CD14-positive monocyte (primary cell): Measurements from ENCODE around the gene TMEM30A. TPM values are rescaled to one million over a fixed set of nuclear protein-coding genes. Genes with fewer than 3 reads are reported as not detected.

Experiments used
- DNase-seq, 3 donors: peaks; one replicate each; pipeline ENCODE4 v3.0.0-alpha.2; 2011 to 2022
- H2AFZ ChIP-seq: 2 replicates; pipeline ENCODE4 v1.6.0; 2012; ENCODE audit warnings: mild to moderate bottlenecking, low read depth, low read length, inconsistent platforms; ENCODE audit not compliant: insufficient read depth, poor library complexity, severe bottlenecking
- H3K27ac ChIP-seq, 2 donors: 1 replicate in 1 of 2; 2 replicates in 1 of 2; pipeline ENCODE4 v1.5.1; 2012 to 2013; ENCODE audit warnings: low read length in 2 of 2, control low read depth in 1 of 2, inconsistent platforms in 1 of 2, low read depth in 1 of 2, mild to moderate bottlenecking in 1 of 2
- H3K27me3 ChIP-seq, 2 donors: one replicate each; pipeline versions ENCODE4 v1.6.0 to v1.6.1; 2011 to 2013; ENCODE audit warnings: low read length in 2 of 2; ENCODE audit not compliant: control insufficient read depth in 2 of 2, insufficient read depth in 2 of 2
- H3K36me3 ChIP-seq, 2 donors: replicated peaks in 1 of 2; 1 replicate in 1 of 2; 2 replicates in 1 of 2; pipeline versions ENCODE4 v1.5.1 to v1.6.1; 2012 to 2013; ENCODE audit warnings: low read length in 2 of 2, control low read depth in 1 of 2, inconsistent platforms in 1 of 2, mild to moderate bottlenecking in 1 of 2; ENCODE audit not compliant: insufficient read depth in 2 of 2, control insufficient read depth in 1 of 2
- H3K4me1 ChIP-seq, 2 donors: 1 replicate in 1 of 2; 2 replicates in 1 of 2; pipeline versions ENCODE4 v1.5.1 to v1.6.1; 2012 to 2013; ENCODE audit warnings: low read length in 2 of 2, control low read depth in 1 of 2, inconsistent platforms in 1 of 2, mild to moderate bottlenecking in 1 of 2, moderate library complexity in 1 of 2; ENCODE audit not compliant: insufficient read depth in 2 of 2, control insufficient read depth in 1 of 2
- H3K4me2 ChIP-seq: replicated peaks from 2 replicates; pipeline ENCODE3; 2012; ENCODE audit warnings: low read length, moderate library complexity, mild to moderate bottlenecking; ENCODE audit not compliant: poor library complexity, severe bottlenecking; ENCODE audit errors: extremely low read depth
- H3K4me3 ChIP-seq, 3 experiments: fragments of 200-600 bp in 1 of 3; sonication (generic) in 1 of 3; replicated peaks in 1 of 3; 1 replicate in 2 of 3; 2 replicates in 1 of 3; pipeline ENCODE4 v1.5.1; 2011 to 2013; ENCODE audit warnings: low read length in 3 of 3, mild to moderate bottlenecking in 3 of 3, control low read depth in 2 of 3, low read depth in 2 of 3, inconsistent platforms in 1 of 3, moderate library complexity in 1 of 3
- H3K79me2 ChIP-seq: 2 replicates; pipeline ENCODE4 v1.6.0; 2012; ENCODE audit warnings: mild to moderate bottlenecking, control low read depth, inconsistent platforms, low read length, moderate library complexity; ENCODE audit not compliant: insufficient read depth
- H3K9ac ChIP-seq: 2 replicates; pipeline ENCODE4 v1.6.0; 2017; ENCODE audit warnings: low read length, mild to moderate bottlenecking; ENCODE audit not compliant: insufficient read depth, poor library complexity, severe bottlenecking
- H3K9me3 ChIP-seq, 2 donors: replicated peaks in 1 of 2; 1 replicate in 1 of 2; 2 replicates in 1 of 2; pipeline versions ENCODE4 v1.5.1 to v1.6.1; 2012 to 2013; ENCODE audit warnings: low read length in 2 of 2, control low read depth in 1 of 2; ENCODE audit not compliant: control insufficient read depth in 1 of 2, insufficient read depth in 1 of 2
- H4K20me1 ChIP-seq: 2 replicates; pipeline ENCODE4 v1.6.0; 2012; ENCODE audit warnings: mild to moderate bottlenecking, low read length, control low read depth, moderate library complexity; ENCODE audit not compliant: insufficient read depth
- H3K27ac Mint-ChIP-seq, 7 donors: one replicate each; pipeline ENCODE4 v1.8.0; 2020; ENCODE audit warnings: mild to moderate bottlenecking in 7 of 7, mixed read lengths in 7 of 7, moderate library complexity in 6 of 7, inconsistent platforms in 2 of 7
- H3K27me3 Mint-ChIP-seq, 3 donors: one replicate each; pipeline ENCODE4 v1.8.0; 2021 to 2022; ENCODE audit warnings: low read depth in 3 of 3, mild to moderate bottlenecking in 3 of 3, mixed read lengths in 3 of 3, moderate library complexity in 3 of 3, inconsistent platforms in 1 of 3
- H3K36me3 Mint-ChIP-seq, 2 donors: one replicate each; pipeline ENCODE4 v1.8.0; 2020; ENCODE audit warnings: mixed read lengths in 2 of 2, inconsistent platforms in 1 of 2, mild to moderate bottlenecking in 1 of 2
- H3K4me1 Mint-ChIP-seq: one replicate; pipeline ENCODE4 v1.8.0; 2020; ENCODE audit warnings: mild to moderate bottlenecking, mixed read lengths
- H3K4me3 Mint-ChIP-seq, 2 donors: one replicate each; pipeline ENCODE4 v1.8.0; 2020; ENCODE audit warnings: mild to moderate bottlenecking in 2 of 2, mixed read lengths in 2 of 2, moderate library complexity in 1 of 2
- H3K9me3 Mint-ChIP-seq, 7 donors: one replicate each; pipeline ENCODE4 v1.8.0; 2020 to 2022; ENCODE audit warnings: mixed read lengths in 7 of 7, mild to moderate bottlenecking in 6 of 7, moderate library complexity in 6 of 7, inconsistent platforms in 2 of 7
- CTCF ChIP-seq: fragments of 200-600 bp; IDR thresholded peaks from one replicate; pipeline ENCODE4 v1.8.0; 2022; ENCODE audit warnings: antibody characterized with exemption, mild to moderate bottlenecking
- WGBS: methylation state at CpG from one replicate; pipeline ENCODE4 v1.1.5; 2013; ENCODE audit warnings: missing lambda C conversion rate; ENCODE audit not compliant: insufficient coverage; 5-methylcytosine and 5-hydroxymethylcytosine counted together
- intact Hi-C, 2 donors: fragments of 100-400 bp; cut with micrococcal nuclease; formaldehyde crosslinking; loops; one replicate each; pipeline versions ENCODE4 v1.15.0 to v1.15.1; 2023
- polyA plus RNA-seq, 3 donors: library from polyadenylated mRNA; depleted of rRNA in 1 of 3; unstranded in 2 of 3; stranded (reverse) in 1 of 3; fragments of 300-500 nt in 2 of 3; fragments of >200 nt in 1 of 3; fragmentation: Illumina TruSeq in 2 of 3; gene quantifications; 1 replicate in 2 of 3; 2 replicates in 1 of 3; pipeline ENCODE4 v1.2.3, GENCODE V29; 2012 to 2021

Gene TMEM30A
- polyA plus RNA-seq, 3 donors, result 12.2 to 101 (median 70.6) TPM

- peak within 1 kb of the TSS; percentile 41 for H3K4me2 ChIP-seq
- no peak within 1 kb of the TSS for H3K4me3 ChIP-seq
- H3K4me1 Mint-ChIP-seq, result peaks cover 56% of the 10 kb centered on the region
- 2% methylated on average over 47 of the region's 64 CpGs for WGBS
- peak within 1 kb of the TSS in 2 of 7 donors; percentile 77 to 81 for H3K27ac Mint-ChIP-seq
- no peak for TF ChIP-seq CTCF
- H3K9me3 ChIP-seq, result peaks cover 0 to 44% of the 10 kb centered on the region in 2 donors
- peaks cover 74 to 88% of the 10 kb centered on the region in 2 donors for H3K27me3 ChIP-seq
- H3K9me3 Mint-ChIP-seq, result peaks cover 0 to 27% (median 17%) of the 10 kb centered on the region in 7 donors
- no peak within 1 kb of the TSS for H3K27ac ChIP-seq
- no peak within 1 kb of the TSS for H3K9ac ChIP-seq
- no peak within 1 kb of the TSS for H2AFZ ChIP-seq
- H3K4me1 ChIP-seq, result peaks cover 32 to 44% of the 10 kb centered on the region in 2 donors
- intact Hi-C loops, result no loop called here
- peaks cover 0 to 18% of the 10 kb centered on the region in 2 donors for H3K36me3 Mint-ChIP-seq
- no peaks in the 10 kb centered on the region for H3K79me2 ChIP-seq
- no peaks in the 10 kb centered on the region for H4K20me1 ChIP-seq
- no peak for DNase-seq
- H3K36me3 ChIP-seq, result no peaks in the 10 kb centered on the region
- H3K4me3 Mint-ChIP-seq, result peak within 1 kb of the TSS; percentile 51 to 87
- H3K27me3 Mint-ChIP-seq, result peaks cover 82 to 91% (median 90%) of the 10 kb centered on the region in 3 donors
Observed at GRCh38 chr6:75205776-75206575, 78.6 kb downstream of the TMEM30A start, which contains the start of gene COL12A1. TSS of gene COL12A1 (minus strand) at chr6:75206053. CDS start at chr6:75202792, 3,261 bp downstream.

- no peaks in the 10 kb centered on the region for H3K79me2 ChIP-seq
- peaks cover 78 to 92% of the 10 kb centered on the region in 2 donors for H3K27me3 ChIP-seq
- H3K27ac ChIP-seq, result no peak overlapping the region
- TF ChIP-seq CTCF, result no peak
- peaks cover 0 to 27% (median 17%) of the 10 kb centered on the region in 7 donors for H3K9me3 Mint-ChIP-seq
- no peak overlapping the region for H2AFZ ChIP-seq
- peaks cover 0 to 18% of the 10 kb centered on the region in 2 donors for H3K36me3 Mint-ChIP-seq
- WGBS, result 2% methylated on average over 38 of the region's 47 CpGs
- no peaks in the 10 kb centered on the region for H4K20me1 ChIP-seq
- no peak overlapping the region for H3K4me3 ChIP-seq
- H3K4me2 ChIP-seq, result peak overlapping the region; percentile 41
- H3K4me1 ChIP-seq, result peaks cover 32 to 44% of the 10 kb centered on the region in 2 donors
- H3K4me1 Mint-ChIP-seq, result peaks cover 56% of the 10 kb centered on the region
- no peak overlapping the region for H3K27ac Mint-ChIP-seq
- H3K36me3 ChIP-seq, result no peaks in the 10 kb centered on the region
- DNase-seq, result no peak
- peaks cover 0 to 44% of the 10 kb centered on the region in 2 donors for H3K9me3 ChIP-seq
- H3K4me3 Mint-ChIP-seq, result peak overlapping the region in 1 of 2 donors; percentile 87
- intact Hi-C loops, result no loop called here
- peaks cover 85 to 93% (median 93%) of the 10 kb centered on the region in 3 donors for H3K27me3 Mint-ChIP-seq
- no peak overlapping the region for H3K9ac ChIP-seq
Observed at GRCh38 chr6:75204959-75205775, 79.4 kb downstream of the TMEM30A start.
